ENCODE measurements around the gene PLCB1.

DNA sequence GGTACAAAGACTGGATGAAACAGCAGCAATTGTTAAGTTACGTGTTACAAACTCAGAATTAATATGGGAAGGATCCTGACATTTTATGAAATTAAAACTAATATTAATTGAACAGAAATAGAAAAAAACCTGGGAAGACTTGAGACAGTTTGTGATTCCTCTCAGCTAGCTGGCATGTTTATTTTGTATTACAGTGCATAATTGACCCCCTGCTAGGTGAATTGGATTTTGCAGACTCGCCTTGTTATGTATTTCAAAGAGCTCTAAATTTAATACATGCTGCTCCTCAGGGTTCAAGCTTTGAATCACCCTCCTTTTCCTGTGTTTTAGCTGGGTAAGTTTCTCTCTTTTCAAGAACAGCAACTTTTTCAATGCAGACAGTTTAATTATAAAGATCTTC is 339.4 kb downstream of the PLCB1 start:
- TF ChIP-seq NRF1 (conservative IDR thresholded peaks at IDR 0.05; ENCODE audit: low read depth, low read length) (no peak), CTCF (IDR thresholded peaks at IDR 0.05 in 2 of 3, conservative IDR thresholded peaks at IDR 0.05 in 1 of 3; ENCODE audit: control insufficient read depth in 2 of 3, extremely low read depth in 1 of 3, insufficient read depth in 1 of 3, low read depth in 3 of 3, low read length in 3 of 3) (no peak), SRF (IDR thresholded peaks at IDR 0.05; ENCODE audit: low read depth in 2 of 2, low read length in 2 of 2) (no peak), NFYB (IDR thresholded peaks at IDR 0.05; ENCODE audit: insufficient read depth, low read depth, low read length) (no peak), NR2C2 (IDR thresholded peaks at IDR 0.05; ENCODE audit: borderline replicate concordance, control insufficient read depth, insufficient read length, low read depth) (no peak), POLR2AphosphoS5 (IDR thresholded peaks at IDR 0.05; ENCODE audit: low read length) (no peak), SP1 (IDR thresholded peaks at IDR 0.05; ENCODE audit: low read depth, low read length) (no peak), POLR2AphosphoS2 (IDR thresholded peaks at IDR 0.05; ENCODE audit: low read depth, low read length) (no peak), FOS (IDR thresholded peaks at IDR 0.05; ENCODE audit: borderline replicate concordance, extremely low read depth, insufficient read length) (no peak), EZH2 (IDR thresholded peaks at IDR 0.05; ENCODE audit: borderline replicate concordance, control insufficient read depth, low read depth, low read length) (no peak), EGR1 (IDR thresholded peaks at IDR 0.05; ENCODE audit: borderline replicate concordance in 1 of 2, low read depth in 2 of 2, low read length in 2 of 2) (no peak), RBBP5 (conservative IDR thresholded peaks at IDR 0.05) (no peak)
- TF ChIP-seq, protein P1, sequence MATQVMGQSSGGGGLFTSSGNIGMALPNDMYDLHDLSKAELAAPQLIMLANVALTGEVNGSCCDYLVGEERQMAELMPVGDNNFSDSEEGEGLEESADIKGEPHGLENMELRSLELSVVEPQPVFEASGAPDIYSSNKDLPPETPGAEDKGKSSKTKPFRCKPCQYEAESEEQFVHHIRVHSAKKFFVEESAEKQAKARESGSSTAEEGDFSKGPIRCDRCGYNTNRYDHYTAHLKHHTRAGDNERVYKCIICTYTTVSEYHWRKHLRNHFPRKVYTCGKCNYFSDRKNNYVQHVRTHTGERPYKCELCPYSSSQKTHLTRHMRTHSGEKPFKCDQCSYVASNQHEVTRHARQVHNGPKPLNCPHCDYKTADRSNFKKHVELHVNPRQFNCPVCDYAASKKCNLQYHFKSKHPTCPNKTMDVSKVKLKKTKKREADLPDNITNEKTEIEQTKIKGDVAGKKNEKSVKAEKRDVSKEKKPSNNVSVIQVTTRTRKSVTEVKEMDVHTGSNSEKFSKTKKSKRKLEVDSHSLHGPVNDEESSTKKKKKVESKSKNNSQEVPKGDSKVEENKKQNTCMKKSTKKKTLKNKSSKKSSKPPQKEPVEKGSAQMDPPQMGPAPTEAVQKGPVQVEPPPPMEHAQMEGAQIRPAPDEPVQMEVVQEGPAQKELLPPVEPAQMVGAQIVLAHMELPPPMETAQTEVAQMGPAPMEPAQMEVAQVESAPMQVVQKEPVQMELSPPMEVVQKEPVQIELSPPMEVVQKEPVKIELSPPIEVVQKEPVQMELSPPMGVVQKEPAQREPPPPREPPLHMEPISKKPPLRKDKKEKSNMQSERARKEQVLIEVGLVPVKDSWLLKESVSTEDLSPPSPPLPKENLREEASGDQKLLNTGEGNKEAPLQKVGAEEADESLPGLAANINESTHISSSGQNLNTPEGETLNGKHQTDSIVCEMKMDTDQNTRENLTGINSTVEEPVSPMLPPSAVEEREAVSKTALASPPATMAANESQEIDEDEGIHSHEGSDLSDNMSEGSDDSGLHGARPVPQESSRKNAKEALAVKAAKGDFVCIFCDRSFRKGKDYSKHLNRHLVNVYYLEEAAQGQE (IDR thresholded peaks at IDR 0.05; ENCODE audit: low read depth, low read length), result no peak
